ENCODE measurements around the gene UBIAD1.

UBIAD1 gene, protein sequence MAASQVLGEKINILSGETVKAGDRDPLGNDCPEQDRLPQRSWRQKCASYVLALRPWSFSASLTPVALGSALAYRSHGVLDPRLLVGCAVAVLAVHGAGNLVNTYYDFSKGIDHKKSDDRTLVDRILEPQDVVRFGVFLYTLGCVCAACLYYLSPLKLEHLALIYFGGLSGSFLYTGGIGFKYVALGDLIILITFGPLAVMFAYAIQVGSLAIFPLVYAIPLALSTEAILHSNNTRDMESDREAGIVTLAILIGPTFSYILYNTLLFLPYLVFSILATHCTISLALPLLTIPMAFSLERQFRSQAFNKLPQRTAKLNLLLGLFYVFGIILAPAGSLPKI

DNA sequence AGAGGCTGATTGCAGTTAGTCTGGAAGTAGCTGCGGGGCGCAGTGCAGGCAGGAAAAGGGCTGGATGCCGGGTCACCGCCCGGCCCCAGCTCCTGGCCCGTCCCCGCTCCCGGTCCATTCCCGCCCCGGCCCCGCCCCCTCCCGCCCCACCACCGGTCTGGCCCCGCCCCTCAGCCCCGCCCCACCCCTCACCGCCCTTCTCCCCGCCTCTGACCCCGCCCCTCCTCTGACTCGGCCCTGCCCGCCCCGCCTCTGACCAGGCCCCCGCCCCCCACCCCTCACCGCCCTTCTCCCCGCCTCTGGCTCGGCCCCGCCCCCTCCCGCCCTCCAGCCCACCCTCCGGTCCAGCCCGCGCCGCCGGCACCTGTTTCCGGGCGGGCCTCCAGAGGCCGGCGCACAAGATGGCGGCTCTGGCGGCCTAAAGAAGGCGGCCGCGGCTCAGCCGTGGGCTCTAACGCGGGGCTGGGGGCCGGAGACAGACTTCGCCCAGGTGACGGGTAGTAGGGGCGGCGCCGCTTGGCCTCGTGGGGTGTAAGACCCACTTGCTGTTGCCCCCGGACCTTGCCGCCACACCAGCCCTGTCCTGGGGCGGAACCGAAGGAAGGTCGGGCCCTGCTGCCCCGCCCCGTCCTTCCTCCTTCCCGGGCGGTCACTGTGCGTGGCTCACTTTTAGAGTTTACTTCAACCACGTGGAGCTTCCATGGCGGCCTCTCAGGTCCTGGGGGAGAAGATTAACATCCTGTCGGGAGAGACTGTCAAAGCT, at the start of gene UBIAD1:
Gene UBIAD1, plus strand, starts transcription at position 367 of the 763 bp plus-strand sequence. Its CDS starts 334 bp downstream, at position 701.
- Mint-ChIP-seq H3K4me3 (peak within 1 kb of the TSS; percentile 82), H3K27ac (peak within 1 kb of the TSS; percentile 93), H3K27me3 (no peaks in the 10 kb centered on the region), H3K9me3 (no peaks in the 10 kb centered on the region), H3K36me3 (ENCODE audit: low read depth) (peaks cover 29% of the 10 kb centered on the region), H3K4me1 (ENCODE audit: low read depth) (peaks cover 25% of the 10 kb centered on the region)
- intact Hi-C loops (cut with micrococcal nuclease): loop anchor here (1.0 kb wide), 1 partner anchor 11 kb away; the partner anchor contains the start of gene MTOR

DNA sequence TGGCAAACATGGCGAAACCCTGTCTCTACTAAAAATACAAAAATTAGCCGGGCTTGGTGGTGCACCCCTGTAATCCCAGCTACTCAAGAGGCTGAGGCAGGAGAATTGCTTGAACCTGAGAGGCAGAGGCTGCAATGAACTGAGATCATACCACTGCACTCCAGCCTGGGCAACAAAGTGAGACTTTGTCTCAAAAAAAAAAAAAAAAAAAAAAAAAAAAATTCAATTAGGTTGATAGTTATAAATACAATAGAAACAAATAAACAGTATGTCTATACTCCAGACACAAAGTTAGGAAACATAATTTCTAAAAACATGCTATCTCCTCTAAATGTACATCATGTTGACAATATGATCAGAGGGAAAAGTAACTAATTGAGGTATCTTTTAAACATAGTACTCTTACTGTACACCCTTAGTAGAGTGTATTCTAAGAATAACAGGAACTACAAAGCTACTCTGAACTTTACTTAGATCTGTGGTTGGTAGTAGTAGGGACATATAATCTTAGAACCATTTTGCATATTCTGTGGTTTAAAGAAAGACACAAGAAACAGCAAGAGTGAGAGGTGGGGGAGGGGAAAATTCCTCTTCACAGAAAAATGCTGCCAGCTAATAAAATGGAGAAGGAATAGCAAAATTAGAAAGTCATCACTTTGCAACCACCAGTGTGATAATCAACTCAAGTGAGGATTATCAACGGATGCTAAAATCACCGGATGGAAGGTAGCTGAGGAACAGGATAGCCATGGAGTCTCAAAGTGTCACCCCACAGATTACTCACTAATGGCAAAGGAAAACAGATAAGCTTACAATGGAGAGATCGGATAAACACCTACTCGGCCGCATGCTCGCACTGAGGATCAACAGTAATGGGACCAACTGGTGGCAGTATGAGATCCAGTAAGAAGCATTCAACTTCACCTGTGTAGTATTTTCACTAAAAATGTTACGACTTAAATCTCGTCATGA, 45.6 kb upstream of the UBIAD1 start:
- no peaks in the 10 kb centered on the region for H3K27me3 Mint-ChIP-seq
- no peaks in the 10 kb centered on the region for H3K4me1 Mint-ChIP-seq (ENCODE audit: low read depth)
- no peak overlapping the region for H3K4me3 Mint-ChIP-seq
- intact Hi-C loops (cut with micrococcal nuclease): loop anchor here (10.0 kb wide), 1 partner anchor 93 kb away; no protein-coding TSS in a partner anchor
- H3K9me3 Mint-ChIP-seq: no peaks in the 10 kb centered on the region
- H3K27ac Mint-ChIP-seq: no peak overlapping the region
- H3K36me3 Mint-ChIP-seq (ENCODE audit: low read depth): peaks cover 85% of the 10 kb centered on the region

DNA sequence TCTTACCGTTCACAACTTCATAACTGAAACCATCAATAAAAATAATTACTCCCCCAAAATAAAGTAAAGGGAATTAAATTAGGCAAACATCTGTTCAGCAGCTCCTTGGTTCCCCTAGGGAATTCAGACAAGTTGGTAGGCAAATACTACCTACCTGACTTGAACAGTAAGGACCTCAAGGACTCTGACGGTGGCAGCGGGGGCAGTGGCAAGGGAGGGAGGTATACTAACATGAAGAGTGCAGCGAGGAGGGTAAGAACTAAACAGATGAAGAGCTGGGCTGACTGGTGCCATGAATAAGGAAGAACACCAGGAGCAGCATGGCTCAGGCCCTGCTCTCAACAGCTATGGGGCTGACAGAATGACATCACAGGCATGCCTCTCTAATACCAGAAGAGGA, 43.8 kb upstream of the UBIAD1 start:
- Mint-ChIP-seq H3K27me3 (no peaks in the 10 kb centered on the region), H3K4me1 (ENCODE audit: low read depth) (no peaks in the 10 kb centered on the region), H3K4me3 (no peak overlapping the region), H3K36me3 (ENCODE audit: low read depth) (peaks cover 86% of the 10 kb centered on the region), H3K9me3 (no peaks in the 10 kb centered on the region), H3K27ac (no peak overlapping the region)
- intact Hi-C loops (cut with micrococcal nuclease): loop anchor here (10.0 kb wide), 1 partner anchor 94 kb away; no protein-coding TSS in a partner anchor

DNA sequence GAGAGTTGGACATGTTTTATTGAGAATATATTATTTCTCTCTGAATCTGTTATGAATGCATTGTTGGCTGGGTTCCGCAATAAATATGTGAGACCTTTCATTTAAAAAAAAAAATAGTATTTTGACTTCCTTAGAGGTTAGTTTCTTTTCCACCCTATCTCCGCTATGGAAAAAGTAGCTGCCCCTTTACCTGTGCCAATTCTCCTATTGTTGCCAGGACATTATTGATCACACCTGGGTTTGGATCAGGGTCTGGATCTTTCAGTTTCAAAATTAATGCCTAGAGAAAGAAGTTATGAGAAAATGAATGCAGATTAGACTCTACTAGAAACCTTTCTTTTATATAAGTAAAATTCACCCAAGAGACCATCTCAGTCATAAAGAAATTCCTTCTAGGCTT, 39.8 kb upstream of the UBIAD1 start:
- intact Hi-C loops (cut with micrococcal nuclease): no loop called here

DNA sequence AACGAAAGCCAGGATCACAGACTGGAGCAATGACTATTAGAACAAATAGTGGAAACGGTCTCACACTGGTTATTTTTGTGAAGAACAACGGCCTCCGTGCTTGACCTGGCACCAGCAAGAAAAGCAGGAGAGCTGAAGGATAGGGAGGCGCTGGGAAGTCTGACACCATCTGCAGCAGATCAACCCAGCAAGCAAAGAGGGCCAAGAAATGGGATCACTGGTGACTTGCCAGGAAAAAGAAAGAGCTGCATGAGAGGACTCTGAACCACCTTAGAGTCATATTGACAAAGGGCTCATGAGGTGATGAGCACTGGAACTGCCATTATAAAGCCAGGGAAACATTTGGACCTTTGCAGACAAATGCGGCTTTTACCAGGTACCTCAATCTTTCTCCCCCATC, 35.6 kb upstream of the UBIAD1 start:
- H3K4me1 Mint-ChIP-seq (ENCODE audit: low read depth): no peaks in the 10 kb centered on the region
- intact Hi-C loops (cut with micrococcal nuclease): no loop called here
- no peaks in the 10 kb centered on the region for H3K27me3 Mint-ChIP-seq
- no peak overlapping the region for H3K4me3 Mint-ChIP-seq
- H3K27ac Mint-ChIP-seq: no peak overlapping the region
- H3K36me3 Mint-ChIP-seq (ENCODE audit: low read depth): peaks cover 99% of the 10 kb centered on the region
- H3K9me3 Mint-ChIP-seq: no peaks in the 10 kb centered on the region

More for the DNA sequence above, 39.8 kb upstream of the UBIAD1 start:
- H3K4me1 Mint-ChIP-seq (ENCODE audit: low read depth): no peaks in the 10 kb centered on the region
- no peaks in the 10 kb centered on the region for H3K9me3 Mint-ChIP-seq
- H3K4me3 Mint-ChIP-seq: no peak overlapping the region
- H3K27me3 Mint-ChIP-seq: no peaks in the 10 kb centered on the region
- peaks cover 100% of the 10 kb centered on the region for H3K36me3 Mint-ChIP-seq (ENCODE audit: low read depth)
- H3K27ac Mint-ChIP-seq: no peak overlapping the region

DNA sequence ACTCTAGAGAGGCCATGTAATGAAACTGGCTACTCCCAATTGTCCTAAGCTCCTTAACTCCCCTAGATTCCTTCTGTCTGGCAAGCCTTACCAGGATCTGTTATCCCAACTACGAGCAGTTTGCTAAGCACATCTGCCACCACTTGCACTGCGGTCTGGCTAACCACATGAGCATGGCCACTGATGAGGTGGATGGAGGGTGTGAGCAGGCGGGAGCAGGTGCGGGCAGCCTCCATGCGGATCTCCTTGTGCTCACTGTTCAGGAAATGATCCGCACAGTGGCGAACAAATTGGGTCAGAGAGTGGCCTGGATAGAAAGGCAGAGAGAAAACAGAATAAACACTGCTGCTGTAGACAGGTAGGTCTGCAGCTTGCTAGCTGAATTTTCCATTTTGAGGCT, 34.7 kb upstream of the UBIAD1 start:
- Mint-ChIP-seq H3K4me1 (ENCODE audit: low read depth) (no peaks in the 10 kb centered on the region), H3K36me3 (ENCODE audit: low read depth) (peaks cover 96% of the 10 kb centered on the region), H3K9me3 (no peaks in the 10 kb centered on the region), H3K27me3 (no peaks in the 10 kb centered on the region), H3K27ac (no peak overlapping the region), H3K4me3 (no peak overlapping the region)
- intact Hi-C loops (cut with micrococcal nuclease): no loop called here

DNA sequence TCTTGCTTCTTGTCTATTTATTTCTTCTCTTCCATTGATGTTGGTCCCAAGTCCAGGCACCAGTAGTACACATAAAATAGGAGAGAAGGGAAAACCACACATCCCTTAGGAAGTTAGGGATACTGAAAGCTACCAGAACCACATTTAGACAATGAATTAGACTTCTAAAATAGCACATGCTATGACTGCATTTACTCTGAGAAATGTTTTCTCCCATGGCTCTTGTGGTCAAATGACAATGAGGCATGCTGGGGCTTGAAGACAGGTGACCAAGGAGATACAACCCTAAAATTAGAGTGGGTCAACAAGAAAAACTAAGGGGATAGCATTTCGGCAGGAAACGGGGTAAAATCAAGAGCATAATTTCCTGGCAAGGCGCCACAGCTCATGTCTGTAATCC, 27.8 kb upstream of the UBIAD1 start:
- Mint-ChIP-seq H3K27me3 (no peaks in the 10 kb centered on the region), H3K4me1 (ENCODE audit: low read depth) (no peaks in the 10 kb centered on the region), H3K9me3 (no peaks in the 10 kb centered on the region), H3K4me3 (no peak overlapping the region), H3K27ac (no peak overlapping the region), H3K36me3 (ENCODE audit: low read depth) (peaks cover 81% of the 10 kb centered on the region)
- intact Hi-C loops (cut with micrococcal nuclease): no loop called here

DNA sequence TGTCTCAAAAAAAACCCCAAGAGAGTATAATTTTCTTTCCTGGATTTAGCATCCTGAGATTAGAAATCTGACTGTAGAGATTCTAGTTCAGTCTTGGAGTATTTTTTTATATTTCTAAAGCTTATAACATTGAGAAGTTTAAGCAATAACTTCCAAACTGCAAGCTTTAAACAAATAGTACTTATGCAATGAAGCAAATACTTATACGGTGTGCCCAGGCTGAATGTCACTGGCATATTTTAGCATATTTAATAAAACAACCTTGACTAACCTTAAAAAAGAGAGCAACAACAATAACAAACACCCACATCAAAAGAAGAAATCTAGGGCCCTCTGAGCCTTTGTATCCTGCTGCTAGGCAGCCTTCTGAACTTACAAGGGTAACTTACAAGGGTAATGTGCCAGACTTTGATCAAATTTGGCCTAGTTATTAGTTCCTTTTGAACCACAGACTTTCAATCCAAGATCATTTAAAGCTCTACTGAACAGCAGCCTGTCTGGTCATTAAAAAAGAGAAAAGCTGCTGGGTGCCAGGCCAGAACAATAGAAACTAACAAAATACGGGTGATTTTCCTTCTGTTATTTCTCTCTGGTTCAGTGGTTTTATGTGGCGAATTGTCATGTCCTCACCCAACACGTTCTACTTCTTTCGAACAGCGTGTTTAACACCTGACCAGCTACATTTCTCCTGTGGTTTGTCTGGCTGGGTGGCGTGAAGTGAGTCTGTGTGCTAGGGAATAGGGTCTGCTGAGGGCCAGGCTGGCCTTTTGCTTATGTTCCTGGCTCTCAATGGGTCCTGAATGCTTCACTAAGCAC, 26.9 kb upstream of the UBIAD1 start:
- intact Hi-C loops (cut with micrococcal nuclease): no loop called here
- H3K27ac Mint-ChIP-seq: no peak overlapping the region
- no peaks in the 10 kb centered on the region for H3K4me1 Mint-ChIP-seq (ENCODE audit: low read depth)
- H3K4me3 Mint-ChIP-seq: no peak overlapping the region
- H3K36me3 Mint-ChIP-seq (ENCODE audit: low read depth): peaks cover 81% of the 10 kb centered on the region
- no peaks in the 10 kb centered on the region for H3K9me3 Mint-ChIP-seq
- H3K27me3 Mint-ChIP-seq: no peaks in the 10 kb centered on the region

DNA sequence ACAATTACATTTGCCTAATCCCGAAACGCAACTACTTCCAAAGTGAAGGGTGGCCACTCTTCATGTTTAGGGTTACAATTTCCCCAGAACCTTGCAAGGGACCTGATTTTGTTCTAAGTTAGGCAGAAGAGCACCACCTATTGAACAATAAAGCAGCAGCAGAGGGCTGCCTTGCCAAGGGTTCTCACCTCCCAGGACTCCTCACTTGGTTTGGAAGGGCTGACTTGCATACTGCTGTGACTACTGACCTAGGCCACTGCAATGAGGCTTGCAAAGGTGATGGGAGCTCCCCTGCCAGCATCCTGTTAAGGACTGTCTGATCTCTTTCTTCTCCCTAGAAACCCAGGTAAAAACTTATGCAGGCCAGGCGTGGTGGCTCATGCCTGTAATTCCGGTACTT, 24.8 kb upstream of the UBIAD1 start:
- peaks cover 80% of the 10 kb centered on the region for H3K36me3 Mint-ChIP-seq (ENCODE audit: low read depth)
- no peak overlapping the region for H3K27ac Mint-ChIP-seq

DNA sequence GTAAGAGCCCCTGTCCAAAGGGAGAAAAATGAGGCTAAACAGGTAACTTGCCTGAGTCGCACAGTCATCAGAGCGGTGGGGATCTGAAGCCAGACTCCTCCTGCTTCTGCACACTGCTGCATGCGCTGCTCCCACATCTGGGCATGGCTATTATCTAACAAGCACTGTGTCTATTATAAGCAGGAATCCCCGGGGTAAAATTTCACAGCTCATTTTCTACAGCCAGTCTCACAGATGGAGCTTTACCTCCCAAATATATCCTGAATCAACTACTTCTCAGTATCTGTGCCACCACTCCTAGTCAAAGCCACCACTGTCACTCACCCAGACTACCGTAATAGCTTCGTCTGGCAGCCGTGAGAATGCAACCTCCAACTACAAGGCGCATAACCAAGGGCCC, 20.5 kb upstream of the UBIAD1 start:
- intact Hi-C loops (cut with micrococcal nuclease): no loop called here
- H3K27me3 Mint-ChIP-seq: no peaks in the 10 kb centered on the region
- H3K4me3 Mint-ChIP-seq: no peak overlapping the region
- H3K4me1 Mint-ChIP-seq (ENCODE audit: low read depth): no peaks in the 10 kb centered on the region
- no peaks in the 10 kb centered on the region for H3K9me3 Mint-ChIP-seq
- no peak overlapping the region for H3K27ac Mint-ChIP-seq
- H3K36me3 Mint-ChIP-seq (ENCODE audit: low read depth): peaks cover 80% of the 10 kb centered on the region

More for the DNA sequence above, 24.8 kb upstream of the UBIAD1 start:
- Mint-ChIP-seq H3K27me3 (no peaks in the 10 kb centered on the region), H3K4me3 (no peak overlapping the region), H3K9me3 (no peaks in the 10 kb centered on the region), H3K4me1 (ENCODE audit: low read depth) (no peaks in the 10 kb centered on the region)
- intact Hi-C loops (cut with micrococcal nuclease): no loop called here

DNA sequence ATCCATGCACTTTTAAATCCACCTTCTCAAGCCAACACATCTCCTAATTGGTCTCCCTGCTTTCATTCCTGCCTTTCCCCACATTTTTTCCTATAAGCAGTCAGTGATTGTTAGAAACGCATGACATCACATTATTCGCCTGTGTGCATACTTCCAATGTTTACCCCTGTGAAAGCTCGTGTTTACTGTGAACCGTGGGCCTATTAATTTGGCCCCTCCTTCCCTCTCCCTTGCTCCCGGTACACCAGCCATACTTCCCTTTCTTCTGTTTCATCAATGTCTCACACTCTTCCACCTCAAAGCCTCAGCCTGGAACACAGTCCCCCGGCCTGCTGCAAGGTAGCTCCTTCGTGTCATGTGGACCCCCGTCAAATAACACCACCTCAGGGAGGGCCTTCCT, 19.8 kb upstream of the UBIAD1 start:
- intact Hi-C loops (cut with micrococcal nuclease): no loop called here
- Mint-ChIP-seq H3K36me3 (ENCODE audit: low read depth) (peaks cover 80% of the 10 kb centered on the region), H3K27me3 (no peaks in the 10 kb centered on the region), H3K9me3 (no peaks in the 10 kb centered on the region), H3K4me1 (ENCODE audit: low read depth) (no peaks in the 10 kb centered on the region), H3K4me3 (no peak overlapping the region), H3K27ac (no peak overlapping the region)

DNA sequence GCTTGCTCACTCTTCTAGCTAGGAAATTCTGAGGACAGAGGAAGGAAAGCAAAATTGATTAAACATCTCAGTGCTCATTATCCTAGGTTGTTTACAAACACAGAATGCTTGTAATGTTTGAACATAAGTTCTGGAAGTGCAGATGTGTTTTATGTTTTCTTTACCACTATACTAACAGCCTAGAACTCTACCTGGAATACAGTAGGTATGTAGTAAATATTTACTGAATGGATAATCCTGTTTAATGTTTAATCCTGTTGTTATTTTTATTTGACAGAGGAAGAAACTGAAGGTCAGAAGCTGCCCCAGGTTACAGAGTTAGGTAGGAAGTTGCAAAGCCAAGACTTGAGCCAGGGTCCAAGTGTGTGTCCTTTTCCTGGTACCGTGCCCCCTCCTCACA, 16.7 kb upstream of the UBIAD1 start:
- Mint-ChIP-seq H3K27ac (peak overlapping the region; percentile 5), H3K36me3 (ENCODE audit: low read depth) (peaks cover 74% of the 10 kb centered on the region), H3K4me1 (ENCODE audit: low read depth) (peaks cover 7% of the 10 kb centered on the region), H3K27me3 (no peaks in the 10 kb centered on the region), H3K9me3 (no peaks in the 10 kb centered on the region), H3K4me3 (no peak overlapping the region)
- intact Hi-C loops (cut with micrococcal nuclease): no loop called here
